ENCODE measurements around the gene AFTPH. TPM values are rescaled to one million over a fixed set of nuclear protein-coding genes. Genes with fewer than 3 reads are reported as not detected.

The AFTPH gene
- total RNA-seq, 1 donor from 2014 or later, result 33.4 TPM

DNA sequence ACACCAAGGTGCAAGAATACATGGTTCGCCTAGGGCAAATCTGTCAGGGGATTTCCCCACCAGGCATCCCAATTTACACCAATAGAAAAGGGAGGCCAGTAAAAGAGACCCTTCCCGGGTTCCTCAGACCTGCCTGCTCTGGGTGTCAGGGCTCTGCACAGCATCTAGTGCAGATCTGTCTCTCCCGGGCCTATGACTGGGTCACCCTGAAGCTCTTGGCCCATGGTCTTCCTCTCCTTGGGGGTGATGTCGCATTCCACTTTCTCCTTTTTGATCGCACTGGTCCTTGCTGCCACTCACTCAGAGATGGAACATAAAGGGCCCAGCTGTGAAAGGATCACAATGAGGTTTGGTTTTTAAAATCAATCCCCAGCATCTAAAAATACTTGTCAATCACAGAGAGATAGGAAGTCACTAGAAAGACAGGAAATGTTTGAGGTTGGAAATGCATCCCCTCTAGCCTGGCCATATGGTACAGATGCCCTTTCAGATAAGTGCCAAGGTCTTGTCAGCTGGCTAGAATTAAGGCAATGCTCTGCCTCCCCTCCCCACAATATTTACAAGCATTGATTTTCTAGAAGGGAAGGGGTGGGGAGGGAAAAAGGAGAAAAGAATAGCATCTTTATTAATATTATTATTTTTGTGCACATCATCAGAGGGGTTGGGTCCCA, 34.9 kb upstream of the AFTPH start:
- Histone ChIP-seq H3K9me3 (no peaks in the 10 kb centered on the region), H3K36me3 (no peaks in the 10 kb centered on the region), H3K27ac (no peak overlapping the region), H3K4me1 (peaks cover 13% of the 10 kb centered on the region), H3K4me3 (no peak overlapping the region), H3K27me3 (no peaks in the 10 kb centered on the region)
- intact Hi-C loops (cut with DNase I), result loop anchor here (2.0 kb wide), 1 partner anchor 156 kb away; no protein-coding TSS in a partner anchor
- TF ChIP-seq POLR2AphosphoS5 (IDR thresholded peaks at IDR 0.05; ENCODE audit: insufficient read depth in 1 of 2, low read depth in 1 of 2), result no peak
- no peak for TF ChIP-seq POLR2A (IDR thresholded peaks at IDR 0.05)
- TF ChIP-seq, protein P1, sequence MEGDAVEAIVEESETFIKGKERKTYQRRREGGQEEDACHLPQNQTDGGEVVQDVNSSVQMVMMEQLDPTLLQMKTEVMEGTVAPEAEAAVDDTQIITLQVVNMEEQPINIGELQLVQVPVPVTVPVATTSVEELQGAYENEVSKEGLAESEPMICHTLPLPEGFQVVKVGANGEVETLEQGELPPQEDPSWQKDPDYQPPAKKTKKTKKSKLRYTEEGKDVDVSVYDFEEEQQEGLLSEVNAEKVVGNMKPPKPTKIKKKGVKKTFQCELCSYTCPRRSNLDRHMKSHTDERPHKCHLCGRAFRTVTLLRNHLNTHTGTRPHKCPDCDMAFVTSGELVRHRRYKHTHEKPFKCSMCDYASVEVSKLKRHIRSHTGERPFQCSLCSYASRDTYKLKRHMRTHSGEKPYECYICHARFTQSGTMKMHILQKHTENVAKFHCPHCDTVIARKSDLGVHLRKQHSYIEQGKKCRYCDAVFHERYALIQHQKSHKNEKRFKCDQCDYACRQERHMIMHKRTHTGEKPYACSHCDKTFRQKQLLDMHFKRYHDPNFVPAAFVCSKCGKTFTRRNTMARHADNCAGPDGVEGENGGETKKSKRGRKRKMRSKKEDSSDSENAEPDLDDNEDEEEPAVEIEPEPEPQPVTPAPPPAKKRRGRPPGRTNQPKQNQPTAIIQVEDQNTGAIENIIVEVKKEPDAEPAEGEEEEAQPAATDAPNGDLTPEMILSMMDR (IDR thresholded peaks at IDR 0.05), result no peak
- peak; percentile 58 to 64 for DNase-seq (ENCODE audit: extremely low spot score in 2 of 2)

DNA sequence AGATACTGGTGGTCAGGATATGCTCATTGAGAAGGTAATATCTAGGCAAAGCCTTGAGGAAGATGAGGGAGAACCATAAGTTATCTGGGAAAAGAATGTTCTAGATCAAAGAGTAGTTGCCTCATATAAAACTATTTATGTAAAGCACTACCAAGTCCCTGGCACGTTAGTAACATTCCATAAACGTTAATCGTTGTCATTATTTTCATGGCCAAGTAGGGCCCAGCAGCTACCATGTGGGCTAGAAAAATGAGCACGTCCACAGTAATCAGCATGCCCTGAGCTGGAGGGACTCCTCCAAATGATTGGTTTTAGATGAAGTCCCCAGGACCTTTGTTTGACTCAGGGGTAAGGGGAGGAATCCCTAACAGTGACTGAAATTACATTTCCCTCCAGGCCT, 32.7 kb upstream of the AFTPH start:
- Histone ChIP-seq H3K4me1 (no peaks in the 10 kb centered on the region), H3K27ac (no peak overlapping the region), H3K4me3 (no peak overlapping the region), H3K9me3 (no peaks in the 10 kb centered on the region), H3K36me3 (no peaks in the 10 kb centered on the region), H3K27me3 (no peaks in the 10 kb centered on the region)
- TF ChIP-seq, protein P1 (IDR thresholded peaks at IDR 0.05), result no peak
- TF ChIP-seq POLR2AphosphoS5 (IDR thresholded peaks at IDR 0.05; ENCODE audit: insufficient read depth in 1 of 2, low read depth in 1 of 2) (no peak), POLR2A (IDR thresholded peaks at IDR 0.05) (no peak)
- intact Hi-C loops (cut with DNase I), result no loop called here
- peak in 1 of 2 donors; percentile 32 for DNase-seq (ENCODE audit: extremely low spot score in 2 of 2)

DNA sequence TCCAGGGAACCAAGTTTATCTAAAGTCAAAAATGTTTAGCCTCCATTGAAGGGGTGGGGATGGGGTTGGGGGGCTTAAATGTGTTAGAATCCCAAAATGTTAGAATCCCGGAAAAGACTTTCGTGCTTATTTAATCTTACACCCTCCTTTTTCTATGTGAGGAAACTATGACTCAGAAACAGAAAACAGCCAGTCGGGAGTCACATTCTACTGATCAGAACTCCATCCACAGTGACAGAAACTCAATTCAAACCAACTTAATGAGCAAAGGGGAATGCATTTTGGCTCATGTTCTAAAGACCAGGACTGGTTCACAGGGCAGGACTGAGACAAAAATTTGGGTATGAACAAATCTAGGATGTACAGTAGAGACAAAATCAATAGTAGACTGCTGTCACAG, 31.9 kb upstream of the AFTPH start:
- Histone ChIP-seq H3K36me3 (no peaks in the 10 kb centered on the region), H3K27ac (no peak overlapping the region), H3K9me3 (no peaks in the 10 kb centered on the region), H3K27me3 (no peaks in the 10 kb centered on the region), H3K4me1 (no peaks in the 10 kb centered on the region), H3K4me3 (no peak overlapping the region)
- TF ChIP-seq, protein P1 (IDR thresholded peaks at IDR 0.05), result no peak
- TF ChIP-seq POLR2AphosphoS5 (IDR thresholded peaks at IDR 0.05; ENCODE audit: insufficient read depth in 1 of 2, low read depth in 1 of 2) (no peak), POLR2A (IDR thresholded peaks at IDR 0.05) (no peak)
- intact Hi-C loops (cut with DNase I), result no loop called here
- peak in 1 of 2 donors; percentile 20 for DNase-seq (ENCODE audit: extremely low spot score in 2 of 2)

DNA sequence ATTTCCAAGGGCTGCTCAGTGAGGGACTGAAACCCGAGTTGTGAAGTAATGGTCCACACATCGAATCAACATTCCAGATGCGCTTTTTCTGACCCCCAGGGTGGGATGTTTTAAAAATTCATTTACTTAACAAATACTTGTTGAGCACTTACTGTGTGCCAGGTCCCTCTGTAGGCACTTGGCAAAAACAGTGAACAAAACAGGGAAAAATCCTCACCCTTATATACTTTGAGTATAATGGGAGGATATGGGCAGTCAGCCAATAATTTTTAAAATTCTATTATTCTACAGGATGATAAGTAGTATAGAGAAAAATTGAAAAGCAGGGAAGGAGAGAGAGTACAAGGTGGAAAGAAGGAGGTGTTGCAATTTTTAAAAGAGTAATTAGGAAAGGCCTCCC, 31.3 kb upstream of the AFTPH start:
- no peaks in the 10 kb centered on the region for H3K27me3 ChIP-seq
- H3K9me3 ChIP-seq, result no peaks in the 10 kb centered on the region
- H3K4me1 ChIP-seq, result no peaks in the 10 kb centered on the region
- DNase-seq (ENCODE audit: extremely low spot score in 2 of 2), result no peak
- intact Hi-C loops (cut with DNase I), result no loop called here
- H3K4me3 ChIP-seq, result no peak overlapping the region
- H3K36me3 ChIP-seq, result no peaks in the 10 kb centered on the region
- no peak overlapping the region for H3K27ac ChIP-seq
- TF ChIP-seq POLR2A (IDR thresholded peaks at IDR 0.05), result no peak
- no peak for TF ChIP-seq POLR2AphosphoS5 (IDR thresholded peaks at IDR 0.05; ENCODE audit: insufficient read depth in 1 of 2, low read depth in 1 of 2)
- TF ChIP-seq, protein P1 (IDR thresholded peaks at IDR 0.05), result no peak

DNA sequence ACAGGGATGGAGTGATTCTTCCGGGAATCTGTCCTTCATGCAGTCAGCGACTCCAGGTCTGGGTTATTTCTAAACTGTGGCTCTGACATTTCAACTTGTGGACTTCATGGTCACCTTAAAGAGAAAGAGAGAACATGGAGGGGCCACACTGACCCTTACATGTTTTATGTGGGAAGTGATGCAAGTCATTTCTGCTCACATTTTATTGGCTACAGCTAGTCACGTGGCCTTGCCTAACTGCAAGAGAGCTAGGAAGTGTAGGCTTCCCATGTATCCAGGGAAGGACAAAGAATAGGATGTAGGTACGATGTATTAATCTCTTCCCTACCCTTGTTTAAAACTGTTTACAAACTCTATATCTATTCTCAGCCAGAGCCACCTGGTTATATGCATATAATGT, 30.3 kb upstream of the AFTPH start:
- DNase-seq (ENCODE audit: extremely low spot score in 2 of 2), result peak in 1 of 2 donors; percentile 16
- Histone ChIP-seq H3K4me3 (no peak overlapping the region), H3K4me1 (no peaks in the 10 kb centered on the region), H3K27ac (no peak overlapping the region), H3K9me3 (no peaks in the 10 kb centered on the region), H3K36me3 (no peaks in the 10 kb centered on the region), H3K27me3 (no peaks in the 10 kb centered on the region)
- TF ChIP-seq POLR2AphosphoS5 (IDR thresholded peaks at IDR 0.05; ENCODE audit: insufficient read depth in 1 of 2, low read depth in 1 of 2) (no peak), POLR2A (IDR thresholded peaks at IDR 0.05) (no peak)
- TF ChIP-seq, protein P1 (IDR thresholded peaks at IDR 0.05), result no peak
- intact Hi-C loops (cut with DNase I), result no loop called here

Measured in vagina (tissue), 2 donors.